ENCODE measurements around the gene AMIGO3.

Gene AMIGO3

DNA sequence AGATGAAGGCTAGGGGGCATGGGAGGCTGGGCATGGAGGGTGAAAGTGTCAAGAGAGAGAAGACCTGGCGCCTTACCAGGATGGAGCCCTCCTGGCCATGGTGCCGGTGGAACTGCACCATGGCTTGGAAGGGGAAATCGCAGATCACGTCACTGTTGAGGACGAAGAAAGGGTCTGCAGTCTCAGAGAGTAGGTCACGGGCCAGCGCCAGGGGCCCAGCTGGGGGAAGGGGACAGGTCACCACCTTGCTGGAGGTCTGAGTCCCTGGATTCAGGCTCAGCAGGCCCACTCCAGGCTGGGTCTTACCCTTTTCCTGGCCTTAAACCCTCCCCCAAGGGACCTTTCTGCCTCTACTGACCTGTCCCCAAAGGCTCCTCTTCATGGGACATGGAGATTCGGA lies 3.4 kb upstream of the AMIGO3 start:
- TF ChIP-seq, protein P1, sequence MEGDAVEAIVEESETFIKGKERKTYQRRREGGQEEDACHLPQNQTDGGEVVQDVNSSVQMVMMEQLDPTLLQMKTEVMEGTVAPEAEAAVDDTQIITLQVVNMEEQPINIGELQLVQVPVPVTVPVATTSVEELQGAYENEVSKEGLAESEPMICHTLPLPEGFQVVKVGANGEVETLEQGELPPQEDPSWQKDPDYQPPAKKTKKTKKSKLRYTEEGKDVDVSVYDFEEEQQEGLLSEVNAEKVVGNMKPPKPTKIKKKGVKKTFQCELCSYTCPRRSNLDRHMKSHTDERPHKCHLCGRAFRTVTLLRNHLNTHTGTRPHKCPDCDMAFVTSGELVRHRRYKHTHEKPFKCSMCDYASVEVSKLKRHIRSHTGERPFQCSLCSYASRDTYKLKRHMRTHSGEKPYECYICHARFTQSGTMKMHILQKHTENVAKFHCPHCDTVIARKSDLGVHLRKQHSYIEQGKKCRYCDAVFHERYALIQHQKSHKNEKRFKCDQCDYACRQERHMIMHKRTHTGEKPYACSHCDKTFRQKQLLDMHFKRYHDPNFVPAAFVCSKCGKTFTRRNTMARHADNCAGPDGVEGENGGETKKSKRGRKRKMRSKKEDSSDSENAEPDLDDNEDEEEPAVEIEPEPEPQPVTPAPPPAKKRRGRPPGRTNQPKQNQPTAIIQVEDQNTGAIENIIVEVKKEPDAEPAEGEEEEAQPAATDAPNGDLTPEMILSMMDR (IDR thresholded peaks at IDR 0.05; ENCODE audit: control extremely low read depth, extremely low read depth, low read depth, missing control alignments) = no peak
- DNase-seq (ENCODE audit: extremely low spot score) = no peak
- ChIA-PET CTCF (interaction anchor here (1.3 to 1.4 kb wide), 3 partner anchors 20 to 80 kb away, joined by 3 read pairs; partner anchors contain the start of gene INKA1), POLR2A (interaction anchor here (0.8 to 1.0 kb wide), 2 partner anchors 10 to 80 kb away, joined by 3 to 4 read pairs; no protein-coding TSS in a partner anchor)

DNA sequence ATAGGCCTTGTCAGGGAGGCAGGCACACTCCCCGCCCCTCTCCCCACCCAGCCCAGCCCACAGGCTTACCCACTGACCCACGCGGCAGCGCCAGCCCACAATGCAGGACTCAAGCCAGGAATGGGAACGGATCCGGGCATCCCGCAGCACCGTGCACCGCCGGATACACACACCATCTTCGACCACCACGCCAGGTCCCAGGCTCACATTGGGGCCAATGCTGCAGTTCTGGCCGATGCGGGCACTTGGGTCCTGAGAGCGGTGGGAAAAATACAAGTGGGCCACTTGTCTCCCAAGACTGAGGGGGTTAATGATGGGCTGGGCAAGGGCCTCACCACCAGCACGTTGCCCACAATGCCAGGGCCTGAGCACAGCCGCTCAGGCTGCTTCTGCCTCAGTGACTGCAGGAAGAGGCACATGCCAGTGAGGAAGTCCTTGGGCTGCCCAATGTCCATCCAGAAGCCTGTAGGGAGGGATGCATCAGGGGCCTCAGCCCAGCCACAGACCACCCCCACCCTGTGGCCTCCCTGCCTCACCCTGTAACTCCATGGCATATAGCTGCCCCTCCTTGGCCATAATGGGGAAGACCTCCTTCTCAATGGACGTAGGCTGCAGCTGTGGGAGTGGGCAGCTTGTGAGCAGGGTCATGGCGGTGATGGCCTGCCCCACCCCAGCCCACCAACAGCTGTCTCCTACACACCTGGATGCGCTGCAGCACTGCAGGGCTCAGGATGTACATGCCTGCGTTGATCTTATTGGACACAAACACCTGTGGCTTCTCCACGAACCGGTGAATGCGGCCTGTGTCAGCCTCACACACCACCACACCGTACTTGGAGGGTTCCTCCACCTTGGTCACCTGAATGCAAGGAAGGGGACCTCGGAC lies 2.7 kb upstream of the AMIGO3 start:
- ChIA-PET POLR2A (no interaction called here), CTCF (interaction anchor here (0.8 to 6.4 kb wide), 4 partner anchors 20 to 117 kb away, joined by 3 to 37 read pairs (median 3); partner anchors contain the start of gene INKA1)
- no peak for DNase-seq (ENCODE audit: extremely low spot score)
- TF ChIP-seq, protein P1 (IDR thresholded peaks at IDR 0.05; ENCODE audit: control extremely low read depth, extremely low read depth, low read depth, missing control alignments) = no peak

DNA sequence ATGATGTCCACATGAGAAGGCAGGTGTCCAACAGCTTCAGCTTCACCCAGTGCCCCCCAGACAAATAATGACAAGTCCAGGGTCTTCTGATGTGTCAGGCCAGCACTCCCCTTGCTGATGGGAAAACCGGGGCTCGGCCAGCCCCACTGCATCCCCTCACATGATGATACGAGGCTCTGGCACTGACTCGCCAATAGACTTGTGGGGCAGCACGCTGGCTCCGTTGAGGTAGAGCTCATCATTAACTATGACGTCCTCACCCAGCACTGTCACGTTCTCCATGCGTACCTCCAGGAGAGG lies 2.1 kb upstream of the AMIGO3 start:
- ChIA-PET CTCF (interaction anchor here (0.8 to 6.4 kb wide), 4 partner anchors 19 to 504 kb away, joined by 3 to 37 read pairs (median 8); no protein-coding TSS in a partner anchor), POLR2A (no interaction called here)
- TF ChIP-seq, protein P1 (IDR thresholded peaks at IDR 0.05; ENCODE audit: control extremely low read depth, extremely low read depth, low read depth, missing control alignments) = no peak

DNA sequence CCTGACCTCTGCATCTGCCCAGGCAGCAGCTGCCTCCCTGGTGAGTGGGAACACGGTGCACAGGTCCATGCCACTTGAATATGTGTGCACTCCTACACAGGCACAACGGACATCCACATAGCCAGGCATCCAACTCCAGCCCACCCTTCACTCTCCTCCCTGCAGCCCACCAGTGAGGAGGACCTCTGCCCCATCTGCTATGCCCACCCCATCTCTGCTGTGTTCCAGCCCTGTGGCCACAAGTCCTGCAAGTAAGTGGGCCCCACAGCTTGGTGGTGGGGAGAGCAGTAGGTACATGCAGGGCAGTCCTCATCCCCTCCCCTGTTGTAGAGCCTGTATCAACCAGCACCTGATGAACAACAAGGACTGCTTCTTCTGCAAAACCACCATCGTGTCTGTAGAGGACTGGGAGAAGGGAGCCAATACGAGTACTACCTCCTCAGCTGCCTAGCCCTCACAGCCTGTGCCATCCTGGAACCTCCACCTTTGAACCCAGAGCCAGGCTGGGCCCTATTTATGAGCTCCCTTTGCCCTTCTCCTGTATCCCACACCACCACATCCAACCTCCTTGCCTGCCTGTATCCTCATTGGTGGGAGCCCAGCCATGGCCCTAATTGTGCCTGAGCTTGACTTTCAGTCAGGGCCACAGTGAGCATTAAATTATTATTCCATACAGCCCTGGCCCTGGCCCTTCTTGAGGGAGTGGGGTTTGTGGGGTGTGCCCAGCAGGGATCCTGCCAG lies 1.5 kb upstream of the AMIGO3 start:
- CTCF ChIA-PET = interaction anchor here (0.8 to 6.4 kb wide), 5 partner anchors 19 to 504 kb away, joined by 3 to 37 read pairs (median 3); no protein-coding TSS in a partner anchor
- TF ChIP-seq, protein P1 (IDR thresholded peaks at IDR 0.05; ENCODE audit: control extremely low read depth, extremely low read depth, low read depth, missing control alignments) = no peak
- POLR2A ChIA-PET = no interaction called here
- no peak for DNase-seq (ENCODE audit: extremely low spot score)

More for the DNA sequence above, 2.1 kb upstream of the AMIGO3 start:
- DNase-seq (ENCODE audit: extremely low spot score) = no peak

DNA sequence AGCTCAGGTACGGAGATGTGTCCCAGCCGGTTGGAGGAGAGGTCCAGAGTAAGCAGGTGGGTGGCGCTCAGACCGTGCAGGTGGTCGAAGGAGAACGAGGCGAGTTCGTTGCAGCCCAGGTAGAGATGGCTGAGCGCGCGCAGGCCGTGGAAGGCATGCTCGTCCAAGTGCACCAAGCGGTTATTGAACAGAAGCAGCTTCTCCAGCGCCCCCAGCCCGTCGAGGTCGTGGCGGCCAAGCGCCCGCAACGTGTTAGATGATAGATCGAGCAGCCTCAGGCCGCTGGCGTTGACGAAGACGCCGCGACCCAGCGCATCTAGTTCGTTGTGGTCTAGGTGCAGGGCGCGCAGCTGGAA lies 648 bp downstream of the AMIGO3 start:
- TF ChIP-seq, protein P1 (IDR thresholded peaks at IDR 0.05; ENCODE audit: control extremely low read depth, extremely low read depth, low read depth, missing control alignments) = no peak
- no peak for DNase-seq (ENCODE audit: extremely low spot score)
- POLR2A ChIA-PET = no interaction called here
- CTCF ChIA-PET = interaction anchor here (0.8 to 6.4 kb wide), 10 partner anchors 13 to 179 kb away, joined by 3 to 37 read pairs (median 4); partner anchors contain the start of genes INKA1, MST1 and RNF123
